Neural cell (in vitro differentiated cells): Measurements from ENCODE around the gene FSIP1. TPM values are rescaled to one million over a fixed set of nuclear protein-coding genes. Genes with fewer than 3 reads are reported as not detected.

Source experiments
- H2AFZ ChIP-seq: fragments of 200-600, 300-800 bp; sonication (generic), shearing (Covaris generic); 2 replicates; pipeline ENCODE4 v1.6.0; 2014; ENCODE audit warnings: low read depth, mild to moderate bottlenecking, antibody characterized with exemption, low read length, moderate library complexity
- H3F3A ChIP-seq: fragments of 200-600 bp; shearing (Covaris generic); 2 replicates; pipeline ENCODE4 v1.6.1; 2016; ENCODE audit warnings: mild to moderate bottlenecking, moderate library complexity, mixed read lengths, antibody characterized with exemption, low read length; ENCODE audit not compliant: insufficient read depth, poor library complexity, severe bottlenecking
- H3K27ac ChIP-seq: fragments of 200-600, 300-800 bp; sonication (generic), shearing (Covaris generic); 2 replicates; pipeline ENCODE4 v1.5.1; 2014; ENCODE audit warnings: mild to moderate bottlenecking, low read length, moderate library complexity
- H3K27me3 ChIP-seq: fragments of 300-800, 200-600 bp; sonication (generic), shearing (Covaris generic); 2 replicates; pipeline ENCODE4 v1.6.0; 2014; ENCODE audit warnings: mild to moderate bottlenecking, low read depth, low read length, moderate library complexity; ENCODE audit not compliant: insufficient read depth
- H3K36me3 ChIP-seq: fragments of 300-800, 200-600 bp; sonication (generic), shearing (Covaris generic); 2 replicates; pipeline ENCODE4 v1.5.1; 2014; ENCODE audit warnings: mild to moderate bottlenecking, antibody characterized with exemption, low read length, moderate library complexity; ENCODE audit not compliant: insufficient read depth
- H3K4me2 ChIP-seq: fragments of 300-800, 200-600 bp; sonication (generic), shearing (Covaris generic); 2 replicates; pipeline ENCODE4 v1.6.0; 2014; ENCODE audit warnings: mild to moderate bottlenecking, low read length
- H3K4me3 ChIP-seq: fragments of 300-800, 200-600 bp; sonication (generic), shearing (Covaris generic); 2 replicates; pipeline ENCODE4 v1.5.1; 2014; ENCODE audit warnings: mild to moderate bottlenecking, low read length, moderate library complexity
- H3K79me2 ChIP-seq: fragments of 200-600 bp; shearing (Covaris generic); replicated peaks from 2 replicates; pipeline ENCODE4 v1.6.0; 2014; ENCODE audit warnings: mild to moderate bottlenecking, low read length, moderate library complexity; ENCODE audit not compliant: insufficient read depth
- H3K9ac ChIP-seq: fragments of 300-800, 200-600 bp; sonication (generic), shearing (Covaris generic); 2 replicates; pipeline ENCODE4 v1.6.1; 2016; ENCODE audit warnings: mild to moderate bottlenecking, low read length, mixed read lengths
- H3K9me2 ChIP-seq: fragments of 200-600 bp; shearing (Covaris generic); 2 replicates; pipeline ENCODE4 v1.6.1; 2016; ENCODE audit warnings: mild to moderate bottlenecking, low read length, mixed read lengths; ENCODE audit not compliant: insufficient read depth
- H3K9me3 ChIP-seq: fragments of 200-600, 300-800 bp; sonication (generic), shearing (Covaris generic); 2 replicates; pipeline ENCODE4 v1.6.1; 2016; ENCODE audit warnings: mild to moderate bottlenecking, mixed run types, low read length, moderate library complexity, mixed read lengths
- H4K20me1 ChIP-seq: fragments of 200-600 bp; shearing (Covaris generic); 2 replicates; pipeline ENCODE4 v1.6.1; 2016; ENCODE audit warnings: mild to moderate bottlenecking, mixed run types; ENCODE audit not compliant: insufficient read depth
- EP300 ChIP-seq: fragments of 450-650 bp; conservative IDR thresholded peaks from 2 replicates; pipeline ENCODE4 v1.6.1; 2014; ENCODE audit warnings: antibody characterized with exemption, mild to moderate bottlenecking, moderate library complexity; ENCODE audit not compliant: poor library complexity, severe bottlenecking
- EZH2 ChIP-seq: fragments of 200-600, 300-800 bp; shearing (Covaris generic), sonication (generic); IDR thresholded peaks from 2 replicates; pipeline ENCODE4 v1.6.1; 2014; ENCODE audit warnings: antibody characterized with exemption, low read length, borderline replicate concordance, mild to moderate bottlenecking; ENCODE audit not compliant: insufficient read depth, poor library complexity, severe bottlenecking
- MXI1 ChIP-seq: fragments of 450-650 bp; conservative IDR thresholded peaks from 2 replicates; pipeline ENCODE4 v1.6.1; 2014; ENCODE audit warnings: antibody characterized with exemption, mild to moderate bottlenecking; ENCODE audit not compliant: poor library complexity, severe bottlenecking
- POLR2AphosphoS5 ChIP-seq: IDR thresholded peaks from 2 replicates; pipeline ENCODE4 v1.6.1; 2012
- RAD21 ChIP-seq: fragments of 450-650 bp; conservative IDR thresholded peaks from 2 replicates; pipeline ENCODE4 v1.6.1; 2014; ENCODE audit warnings: antibody characterized with exemption, mild to moderate bottlenecking, moderate library complexity
- SMC3 ChIP-seq: fragments of 450-650 bp; conservative IDR thresholded peaks from 2 replicates; pipeline ENCODE4 v1.6.1; 2014; ENCODE audit warnings: antibody characterized with exemption, mild to moderate bottlenecking, moderate library complexity; ENCODE audit not compliant: poor library complexity
- TAF1 ChIP-seq: IDR thresholded peaks from 2 replicates; pipeline ENCODE4 v1.6.1; 2012; ENCODE audit warnings: low read depth
- polyA plus RNA-seq: library from polyadenylated mRNA; depleted of rRNA; stranded (reverse); fragments of >200 nt; gene quantifications from 2 replicates; pipeline ENCODE4 v1.2.3, GENCODE V29; 2014
- TF ChIP-seq, protein P1 (sequence below): IDR thresholded peaks from 2 replicates; pipeline ENCODE4 v1.6.1; 2012; ENCODE audit warnings: borderline replicate concordance
- TF ChIP-seq, protein P2 (sequence below): fragments of 450-650 bp; IDR thresholded peaks from 2 replicates; pipeline ENCODE4 v1.5.1; 2014; ENCODE audit warnings: antibody characterized with exemption, mild to moderate bottlenecking, moderate library complexity; ENCODE audit not compliant: poor library complexity, severe bottlenecking

The FSIP1 gene
- polyA plus RNA-seq, 1 donor from 2014 or later, result 3.8 TPM

GRCh38 chr15:39666677-39667076 lies 116.0 kb downstream of the FSIP1 start:
- Histone ChIP-seq H3K36me3 (no peaks in the 10 kb centered on the region), H3K27me3 (no peaks in the 10 kb centered on the region), H4K20me1 (no peaks in the 10 kb centered on the region), H3K27ac (no peak overlapping the region), H2AFZ (no peak overlapping the region), H3K9me2 (no peaks in the 10 kb centered on the region), H3K9me3 (no peaks in the 10 kb centered on the region), H3K4me2 (no peak overlapping the region), H3K9ac (no peak overlapping the region), H3K4me3 (no peak overlapping the region), H3F3A (no peaks in the 10 kb centered on the region), H3K79me2 (no peaks in the 10 kb centered on the region)
- TF ChIP-seq TAF1, result no peak
- TF ChIP-seq EP300, result no peak
- no peak for TF ChIP-seq SMC3
- TF ChIP-seq EZH2, result no peak
- no peak for TF ChIP-seq POLR2AphosphoS5
- TF ChIP-seq, protein P1, sequence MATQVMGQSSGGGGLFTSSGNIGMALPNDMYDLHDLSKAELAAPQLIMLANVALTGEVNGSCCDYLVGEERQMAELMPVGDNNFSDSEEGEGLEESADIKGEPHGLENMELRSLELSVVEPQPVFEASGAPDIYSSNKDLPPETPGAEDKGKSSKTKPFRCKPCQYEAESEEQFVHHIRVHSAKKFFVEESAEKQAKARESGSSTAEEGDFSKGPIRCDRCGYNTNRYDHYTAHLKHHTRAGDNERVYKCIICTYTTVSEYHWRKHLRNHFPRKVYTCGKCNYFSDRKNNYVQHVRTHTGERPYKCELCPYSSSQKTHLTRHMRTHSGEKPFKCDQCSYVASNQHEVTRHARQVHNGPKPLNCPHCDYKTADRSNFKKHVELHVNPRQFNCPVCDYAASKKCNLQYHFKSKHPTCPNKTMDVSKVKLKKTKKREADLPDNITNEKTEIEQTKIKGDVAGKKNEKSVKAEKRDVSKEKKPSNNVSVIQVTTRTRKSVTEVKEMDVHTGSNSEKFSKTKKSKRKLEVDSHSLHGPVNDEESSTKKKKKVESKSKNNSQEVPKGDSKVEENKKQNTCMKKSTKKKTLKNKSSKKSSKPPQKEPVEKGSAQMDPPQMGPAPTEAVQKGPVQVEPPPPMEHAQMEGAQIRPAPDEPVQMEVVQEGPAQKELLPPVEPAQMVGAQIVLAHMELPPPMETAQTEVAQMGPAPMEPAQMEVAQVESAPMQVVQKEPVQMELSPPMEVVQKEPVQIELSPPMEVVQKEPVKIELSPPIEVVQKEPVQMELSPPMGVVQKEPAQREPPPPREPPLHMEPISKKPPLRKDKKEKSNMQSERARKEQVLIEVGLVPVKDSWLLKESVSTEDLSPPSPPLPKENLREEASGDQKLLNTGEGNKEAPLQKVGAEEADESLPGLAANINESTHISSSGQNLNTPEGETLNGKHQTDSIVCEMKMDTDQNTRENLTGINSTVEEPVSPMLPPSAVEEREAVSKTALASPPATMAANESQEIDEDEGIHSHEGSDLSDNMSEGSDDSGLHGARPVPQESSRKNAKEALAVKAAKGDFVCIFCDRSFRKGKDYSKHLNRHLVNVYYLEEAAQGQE, result no peak
- no peak for TF ChIP-seq MXI1
- TF ChIP-seq, protein P2, sequence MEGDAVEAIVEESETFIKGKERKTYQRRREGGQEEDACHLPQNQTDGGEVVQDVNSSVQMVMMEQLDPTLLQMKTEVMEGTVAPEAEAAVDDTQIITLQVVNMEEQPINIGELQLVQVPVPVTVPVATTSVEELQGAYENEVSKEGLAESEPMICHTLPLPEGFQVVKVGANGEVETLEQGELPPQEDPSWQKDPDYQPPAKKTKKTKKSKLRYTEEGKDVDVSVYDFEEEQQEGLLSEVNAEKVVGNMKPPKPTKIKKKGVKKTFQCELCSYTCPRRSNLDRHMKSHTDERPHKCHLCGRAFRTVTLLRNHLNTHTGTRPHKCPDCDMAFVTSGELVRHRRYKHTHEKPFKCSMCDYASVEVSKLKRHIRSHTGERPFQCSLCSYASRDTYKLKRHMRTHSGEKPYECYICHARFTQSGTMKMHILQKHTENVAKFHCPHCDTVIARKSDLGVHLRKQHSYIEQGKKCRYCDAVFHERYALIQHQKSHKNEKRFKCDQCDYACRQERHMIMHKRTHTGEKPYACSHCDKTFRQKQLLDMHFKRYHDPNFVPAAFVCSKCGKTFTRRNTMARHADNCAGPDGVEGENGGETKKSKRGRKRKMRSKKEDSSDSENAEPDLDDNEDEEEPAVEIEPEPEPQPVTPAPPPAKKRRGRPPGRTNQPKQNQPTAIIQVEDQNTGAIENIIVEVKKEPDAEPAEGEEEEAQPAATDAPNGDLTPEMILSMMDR, result no peak
- TF ChIP-seq RAD21, result no peak

- no peaks in the 10 kb centered on the region for H3K27me3 ChIP-seq
- no peak overlapping the region for H3K9ac ChIP-seq
- H2AFZ ChIP-seq, result no peak overlapping the region
- no peak overlapping the region for H3K27ac ChIP-seq
- TF ChIP-seq EZH2 (no peak), EP300 (no peak), RAD21 (no peak), POLR2AphosphoS5 (no peak), SMC3 (no peak), MXI1 (no peak), TAF1 (no peak)
- TF ChIP-seq, protein P2, result no peak
- TF ChIP-seq, protein P1, result no peak
- no peaks in the 10 kb centered on the region for H3K36me3 ChIP-seq
- H3K9me3 ChIP-seq, result no peaks in the 10 kb centered on the region
- H3K9me2 ChIP-seq, result no peaks in the 10 kb centered on the region
- H4K20me1 ChIP-seq, result no peaks in the 10 kb centered on the region
- H3F3A ChIP-seq, result no peaks in the 10 kb centered on the region
- no peaks in the 10 kb centered on the region for H3K79me2 ChIP-seq
- H3K4me3 ChIP-seq, result no peak overlapping the region
- no peak overlapping the region for H3K4me2 ChIP-seq
Measured at GRCh38 chr15:39665629-39666250, 116.9 kb downstream of the FSIP1 start.
